Activated CD4-positive, alpha-beta T cell treated with anti-CD3 and anti-CD28 coated beads, Interleukin-2, amount 10 ng/mL, durations not matched to agents 7 days and 5 days (primary cell): ENCODE measurements around the gene SLC25A1. TPM values are rescaled to one million over a fixed set of nuclear protein-coding genes. Genes with fewer than 3 reads are reported as not detected.

Experiments
- CTCF ChIA-PET: fragments of 350-600 bp; sonication (Branson Sonifier 250); formaldehyde crosslinking; loops from one replicate; lab custom pipeline; 2021; ENCODE audit warnings: antibody characterized with exemption; lab: Charles Lee
- POLR2A ChIA-PET: fragments of 350-600 bp; sonication (Branson Sonifier 250); formaldehyde crosslinking; loops from one replicate; lab custom pipeline; 2021; ENCODE audit warnings: antibody characterized with exemption; lab: Charles Lee
- DNase-seq: peaks from one replicate; pipeline ENCODE4 v3.0.0-alpha.2; 2020
- H3K27ac Mint-ChIP-seq: one replicate; pipeline ENCODE4 v1.8.0; 2021; ENCODE audit warnings: mild to moderate bottlenecking, moderate library complexity, mixed read lengths
- H3K27me3 Mint-ChIP-seq: one replicate; pipeline ENCODE4 v1.8.0; 2021; ENCODE audit warnings: mixed read lengths
- H3K36me3 Mint-ChIP-seq: one replicate; pipeline ENCODE4 v1.8.0; 2021; ENCODE audit warnings: low read depth, mixed read lengths
- H3K4me1 Mint-ChIP-seq: one replicate; pipeline ENCODE4 v1.8.0; 2021; ENCODE audit warnings: mixed read lengths
- H3K4me3 Mint-ChIP-seq: one replicate; pipeline ENCODE4 v1.8.0; 2021; ENCODE audit warnings: mild to moderate bottlenecking, moderate library complexity, mixed read lengths
- H3K9me3 Mint-ChIP-seq: one replicate; pipeline ENCODE4 v1.8.0; 2021; ENCODE audit warnings: mixed read lengths
- total RNA-seq, 2 experiments: library from RNA; stranded (reverse); gene quantifications; one replicate each; pipeline ENCODE4 v1.2.3, GENCODE V29; 2021

Gene SLC25A1
- 10 to 100 TPM; 40.4 to 49.2 TPM for total RNA-seq

DNA sequence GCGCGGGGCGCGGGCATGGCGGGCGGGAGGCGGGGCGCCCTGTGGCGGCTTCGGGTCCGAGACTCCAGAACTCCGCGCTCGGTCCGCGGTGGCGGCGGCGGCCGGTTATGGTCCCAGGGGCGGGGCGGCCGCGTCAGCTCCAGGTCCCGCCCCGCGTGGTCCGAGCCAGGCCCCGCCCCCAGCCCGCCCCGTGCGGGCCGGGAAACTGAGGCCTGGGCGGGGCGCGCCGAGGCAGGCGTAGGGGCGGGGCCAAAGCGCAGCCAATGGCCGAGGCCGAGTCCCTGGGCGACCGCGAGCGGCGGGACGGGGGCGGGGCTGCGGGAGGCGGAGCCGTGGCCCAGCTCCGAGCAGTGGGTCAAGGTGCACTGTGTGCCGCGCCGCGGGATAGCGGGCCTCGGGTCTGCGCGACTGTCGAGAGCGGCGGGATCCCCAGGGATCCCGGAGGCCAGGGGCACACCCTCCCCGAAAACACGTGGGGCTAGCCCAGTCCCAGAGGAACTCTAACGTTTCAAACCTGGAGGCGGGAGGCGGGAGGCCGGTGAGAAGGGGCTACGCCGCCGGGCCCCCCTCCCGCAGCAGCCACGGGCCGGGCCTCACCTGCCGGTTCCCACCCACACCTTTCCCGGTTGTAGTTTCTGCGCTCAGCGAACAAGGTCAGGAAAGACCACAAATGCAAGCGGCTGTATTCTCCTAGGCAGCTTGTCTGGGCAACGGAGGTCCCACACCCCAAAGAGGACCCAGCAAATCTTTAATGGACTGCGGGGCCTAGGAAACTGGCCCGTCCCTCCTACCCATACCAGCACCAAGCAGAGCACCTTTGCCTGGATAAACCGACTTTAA is at the start of gene SLC25A1:
SLC25A1 (minus strand) TSS at position 80 of the 840 bp plus-strand sequence; CDS start at position 17, 63 bp downstream.
- no peaks in the 10 kb centered on the region for H3K9me3 Mint-ChIP-seq
- CTCF ChIA-PET = interaction anchor here (0.6 to 1.3 kb wide), 10 partner anchors 18 to 451 kb away, joined by 3 to 10 read pairs (median 4); partner anchors contain the start of gene ESS2
- peak within 1 kb of the TSS; percentile 83 for H3K27ac Mint-ChIP-seq
- peaks cover 29% of the 10 kb centered on the region for H3K4me1 Mint-ChIP-seq
- peak; percentile 85 for DNase-seq
- H3K36me3 Mint-ChIP-seq = no peaks in the 10 kb centered on the region
- POLR2A ChIA-PET = no interaction called here
- peak within 1 kb of the TSS; percentile 80 for H3K4me3 Mint-ChIP-seq
- H3K27me3 Mint-ChIP-seq = no peaks in the 10 kb centered on the region

- CTCF ChIA-PET = no interaction called here
- POLR2A ChIA-PET = no interaction called here
- no peaks in the 10 kb centered on the region for H3K9me3 Mint-ChIP-seq
- H3K27ac Mint-ChIP-seq = no peak overlapping the region
- H3K4me1 Mint-ChIP-seq = no peaks in the 10 kb centered on the region
- H3K27me3 Mint-ChIP-seq = peaks cover 9% of the 10 kb centered on the region
- H3K36me3 Mint-ChIP-seq = no peaks in the 10 kb centered on the region
- no peak for DNase-seq
- H3K4me3 Mint-ChIP-seq = no peak overlapping the region
Observed at GRCh38 chr22:19228179-19228578, 49.6 kb upstream of the SLC25A1 start.

- Mint-ChIP-seq H3K27ac (no peak overlapping the region), H3K4me3 (no peak overlapping the region), H3K4me1 (no peaks in the 10 kb centered on the region), H3K9me3 (no peaks in the 10 kb centered on the region), H3K27me3 (peaks cover 4% of the 10 kb centered on the region), H3K36me3 (no peaks in the 10 kb centered on the region)
- POLR2A ChIA-PET = no interaction called here
- DNase-seq = no peak
- CTCF ChIA-PET = interaction anchor here (0.7 kb wide), 1 partner anchor 42 kb away, joined by 3 read pairs; no protein-coding TSS in a partner anchor
Observed at GRCh38 chr22:19226428-19226827, 47.9 kb upstream of the SLC25A1 start.

DNA sequence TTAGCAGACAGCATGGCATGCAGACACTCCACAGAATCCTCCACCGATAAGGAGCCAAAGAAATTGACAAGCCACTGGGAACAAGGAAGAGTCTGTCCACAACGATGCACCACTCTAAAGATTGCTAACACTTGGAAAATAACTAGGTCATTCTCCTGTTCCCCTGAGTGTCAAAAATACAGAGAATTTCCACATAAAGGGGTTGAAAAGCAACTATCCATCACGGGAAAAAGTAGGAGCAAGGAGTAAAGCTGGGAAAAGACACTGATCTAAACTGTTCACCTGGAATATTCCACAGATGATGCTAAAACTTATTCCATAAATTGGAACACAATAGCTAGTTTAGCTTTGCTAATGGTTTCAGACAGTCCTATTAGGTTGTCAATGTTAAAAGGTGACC is 47.0 kb upstream of the SLC25A1 start:
- Mint-ChIP-seq H3K4me1 (no peaks in the 10 kb centered on the region), H3K27ac (no peak overlapping the region), H3K27me3 (peaks cover under 1% of the 10 kb centered on the region), H3K9me3 (no peaks in the 10 kb centered on the region), H3K36me3 (no peaks in the 10 kb centered on the region), H3K4me3 (no peak overlapping the region)
- DNase-seq = no peak
- CTCF ChIA-PET = no interaction called here
- POLR2A ChIA-PET = no interaction called here

- no peak overlapping the region for H3K4me3 Mint-ChIP-seq
- DNase-seq = no peak
- H3K36me3 Mint-ChIP-seq = no peaks in the 10 kb centered on the region
- no peak overlapping the region for H3K27ac Mint-ChIP-seq
- no peaks in the 10 kb centered on the region for H3K27me3 Mint-ChIP-seq
- H3K9me3 Mint-ChIP-seq = no peaks in the 10 kb centered on the region
- H3K4me1 Mint-ChIP-seq = no peaks in the 10 kb centered on the region
- ChIA-PET CTCF (no interaction called here), POLR2A (no interaction called here)
Observed at GRCh38 chr22:19224985-19225384, 46.4 kb upstream of the SLC25A1 start.

- Mint-ChIP-seq H3K4me1 (no peaks in the 10 kb centered on the region), H3K4me3 (no peak overlapping the region), H3K9me3 (no peaks in the 10 kb centered on the region), H3K36me3 (no peaks in the 10 kb centered on the region), H3K27ac (no peak overlapping the region), H3K27me3 (no peaks in the 10 kb centered on the region)
- POLR2A ChIA-PET = no interaction called here
- CTCF ChIA-PET = no interaction called here
- DNase-seq = no peak
Observed at GRCh38 chr22:19224557-19224956, 46.0 kb upstream of the SLC25A1 start.

DNA sequence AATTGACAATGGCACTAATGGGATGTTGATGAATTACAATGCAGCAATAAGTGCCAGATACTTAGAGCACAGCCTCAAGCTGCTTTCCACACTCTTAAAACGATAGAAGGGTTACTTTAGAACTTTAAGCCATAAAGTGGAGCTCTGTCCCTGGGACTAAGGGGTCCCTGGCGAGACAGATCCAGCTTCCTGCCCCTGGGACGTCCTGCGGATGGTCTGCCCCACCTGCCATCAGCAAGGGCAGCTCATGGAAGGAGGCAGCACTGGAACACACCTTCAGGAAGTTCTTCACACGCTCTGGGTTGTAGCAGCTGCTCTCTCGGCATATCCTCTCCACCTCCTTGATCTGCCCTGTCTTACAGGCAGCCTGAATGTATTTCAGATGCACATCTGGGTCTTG is 45.1 kb upstream of the SLC25A1 start:
- POLR2A ChIA-PET = no interaction called here
- Mint-ChIP-seq H3K36me3 (no peaks in the 10 kb centered on the region), H3K9me3 (no peaks in the 10 kb centered on the region), H3K4me1 (no peaks in the 10 kb centered on the region), H3K4me3 (no peak overlapping the region), H3K27me3 (no peaks in the 10 kb centered on the region), H3K27ac (no peak overlapping the region)
- no peak for DNase-seq
- CTCF ChIA-PET = no interaction called here

DNA sequence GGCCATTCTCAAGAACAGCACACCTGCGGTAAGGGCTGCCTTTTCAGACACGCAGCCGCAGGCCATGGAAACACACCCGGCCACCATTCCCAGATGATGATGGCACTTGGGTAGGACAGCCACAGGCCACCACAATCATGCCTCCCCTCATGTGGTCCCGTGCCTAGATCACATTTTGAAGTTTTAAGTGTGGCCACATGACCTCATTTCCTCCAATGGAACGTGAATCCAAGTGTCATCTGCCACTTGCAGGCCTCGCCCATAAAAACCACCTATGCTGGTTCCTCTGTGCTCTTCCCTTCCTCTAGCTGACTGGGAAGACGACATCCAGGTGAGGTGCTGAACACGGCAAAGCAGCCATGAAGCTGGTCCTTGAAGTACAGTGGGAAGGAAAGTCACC is 44.6 kb upstream of the SLC25A1 start:
- Mint-ChIP-seq H3K36me3 (no peaks in the 10 kb centered on the region), H3K27me3 (no peaks in the 10 kb centered on the region), H3K4me3 (no peak overlapping the region), H3K4me1 (peaks cover under 1% of the 10 kb centered on the region), H3K9me3 (no peaks in the 10 kb centered on the region), H3K27ac (no peak overlapping the region)
- no peak for DNase-seq
- ChIA-PET CTCF (no interaction called here), POLR2A (no interaction called here)

- no peaks in the 10 kb centered on the region for H3K36me3 Mint-ChIP-seq
- peaks cover 4% of the 10 kb centered on the region for H3K4me1 Mint-ChIP-seq
- H3K27ac Mint-ChIP-seq = no peak overlapping the region
- no peaks in the 10 kb centered on the region for H3K27me3 Mint-ChIP-seq
- DNase-seq = no peak
- H3K4me3 Mint-ChIP-seq = no peak overlapping the region
- no peaks in the 10 kb centered on the region for H3K9me3 Mint-ChIP-seq
- CTCF ChIA-PET = no interaction called here
- POLR2A ChIA-PET = no interaction called here
Observed at GRCh38 chr22:19222242-19223005, 43.9 kb upstream of the SLC25A1 start.

- ChIA-PET POLR2A (no interaction called here), CTCF (interaction anchor here (0.9 kb wide), 1 partner anchor 34 kb away, joined by 3 read pairs; no protein-coding TSS in a partner anchor)
- H3K27ac Mint-ChIP-seq = no peak overlapping the region
- no peaks in the 10 kb centered on the region for H3K9me3 Mint-ChIP-seq
- H3K4me1 Mint-ChIP-seq = peaks cover 6% of the 10 kb centered on the region
- no peaks in the 10 kb centered on the region for H3K36me3 Mint-ChIP-seq
- no peak overlapping the region for H3K4me3 Mint-ChIP-seq
- no peak for DNase-seq
- H3K27me3 Mint-ChIP-seq = no peaks in the 10 kb centered on the region
Observed at GRCh38 chr22:19220867-19221266, 42.3 kb upstream of the SLC25A1 start.

GRCh38 chr22:19218541-19219233 is 40.2 kb upstream of the SLC25A1 start:
- no peak for DNase-seq
- POLR2A ChIA-PET = no interaction called here
- Mint-ChIP-seq H3K4me1 (peaks cover 6% of the 10 kb centered on the region), H3K4me3 (no peak overlapping the region), H3K36me3 (no peaks in the 10 kb centered on the region), H3K27ac (no peak overlapping the region), H3K27me3 (no peaks in the 10 kb centered on the region), H3K9me3 (no peaks in the 10 kb centered on the region)
- CTCF ChIA-PET = interaction anchor here (0.6 kb wide), 1 partner anchor 62 kb away, joined by 3 read pairs; no protein-coding TSS in a partner anchor

GRCh38 chr22:19216579-19216978 is 38.0 kb upstream of the SLC25A1 start:
- Mint-ChIP-seq H3K4me3 (no peak overlapping the region), H3K36me3 (no peaks in the 10 kb centered on the region), H3K9me3 (no peaks in the 10 kb centered on the region), H3K27me3 (peaks cover 11% of the 10 kb centered on the region), H3K4me1 (peaks cover 6% of the 10 kb centered on the region), H3K27ac (no peak overlapping the region)
- CTCF ChIA-PET = interaction anchor here (1.1 kb wide), 1 partner anchor 412 kb away, joined by 3 read pairs; no protein-coding TSS in a partner anchor
- POLR2A ChIA-PET = no interaction called here
- DNase-seq = no peak
